Fibroblast of lung (primary cell): ENCODE data around the gene FSHB. TPM values are rescaled to one million over a fixed set of nuclear protein-coding genes. Genes with fewer than 3 reads are reported as not detected.

ENCODE experiments used
- DNase-seq, 2 donors: peaks; one replicate each; pipeline versions ENCODE4 v3.0.0 to v3.0.0-alpha.2; 2010; ENCODE audit warnings: low read depth in 2 of 2
- H2AFZ ChIP-seq: 2 replicates; pipeline ENCODE4 v1.5.1; 2012; ENCODE audit warnings: low read length, control low read depth, inconsistent platforms
- H3K27ac ChIP-seq: 2 replicates; pipeline ENCODE4 v1.5.1; 2011; ENCODE audit warnings: low read length, control low read depth; ENCODE audit not compliant: insufficient read depth
- H3K27me3 ChIP-seq: 2 replicates; pipeline ENCODE4 v1.5.1; 2011; ENCODE audit warnings: mild to moderate bottlenecking, low read length; ENCODE audit not compliant: control insufficient read depth, insufficient read depth
- H3K36me3 ChIP-seq: 2 replicates; pipeline ENCODE4 v1.5.1; 2011; ENCODE audit warnings: low read length; ENCODE audit not compliant: control insufficient read depth, insufficient read depth
- H3K4me1 ChIP-seq: 2 replicates; pipeline ENCODE4 v1.5.1; 2011; ENCODE audit warnings: low read length; ENCODE audit not compliant: control insufficient read depth, insufficient read depth; ENCODE audit errors: extremely low read depth
- H3K4me2 ChIP-seq: 2 replicates; pipeline ENCODE4 v1.5.1; 2011; ENCODE audit warnings: low read length, control low read depth; ENCODE audit not compliant: insufficient read depth; ENCODE audit errors: extremely low read depth
- H3K4me3 ChIP-seq, 4 experiments: fragments of 200-600 bp in 1 of 4; sonication (generic) in 1 of 4; replicated peaks in 1 of 4; 2 replicates each; pipeline ENCODE4 v1.5.1; 2011 to 2016; ENCODE audit warnings: low read length in 4 of 4, low read depth in 3 of 4, mild to moderate bottlenecking in 3 of 4, control low read depth in 2 of 4, inconsistent platforms in 1 of 4, mixed read lengths in 1 of 4; ENCODE audit not compliant: insufficient read depth in 1 of 4; ENCODE audit errors: control extremely low read depth in 1 of 4
- H3K79me2 ChIP-seq: 2 replicates; pipeline ENCODE4 v1.5.1; 2012; ENCODE audit warnings: mild to moderate bottlenecking, low read length, inconsistent platforms; ENCODE audit not compliant: control insufficient read depth, insufficient read depth
- H3K9ac ChIP-seq: 2 replicates; pipeline ENCODE4 v1.5.1; 2011; ENCODE audit warnings: mild to moderate bottlenecking, low read length, control low read depth; ENCODE audit not compliant: insufficient read depth
- H3K9me3 ChIP-seq: 2 replicates; pipeline ENCODE4 v1.5.1; 2012; ENCODE audit warnings: low read depth, low read length; ENCODE audit not compliant: control insufficient read depth, insufficient read depth
- H4K20me1 ChIP-seq: 2 replicates; pipeline ENCODE4 v1.5.1; 2011; ENCODE audit warnings: low read length; ENCODE audit not compliant: control insufficient read depth, insufficient read depth; ENCODE audit errors: extremely low read depth
- EZH2 ChIP-seq: IDR thresholded peaks from 2 replicates; pipeline ENCODE4 v1.5.1; 2012; ENCODE audit warnings: low read length, control low read depth, mild to moderate bottlenecking; ENCODE audit errors: missing control alignments
- polyA plus RNA-seq, 2 donors: library from polyadenylated mRNA; depleted of rRNA in 1 of 2; stranded (reverse) in 1 of 2; unstranded in 1 of 2; fragments of >200 nt; gene quantifications; 2 replicates each; pipeline ENCODE4 v1.2.1, GENCODE V29; 2011 to 2012; ENCODE audit warnings: missing spikeins in 1 of 2
- total RNA-seq: library from RNA; depleted of rRNA; stranded (reverse); fragments of >200 nt; gene quantifications from 2 replicates; pipeline ENCODE4 v1.2.1, GENCODE V29; 2014
- TF ChIP-seq, protein P1 (sequence below), 2 donors: IDR thresholded peaks in 1 of 2; conservative IDR thresholded peaks in 1 of 2; 1 replicate in 1 of 2; 2 replicates in 1 of 2; pipeline ENCODE4 v1.5.1; 2011 to 2012; ENCODE audit warnings: low read length in 2 of 2, control low read depth in 1 of 2, inconsistent platforms in 1 of 2, low read depth in 1 of 2, mild to moderate bottlenecking in 1 of 2

FSHB gene
- total and polyA plus RNA-seq, 2 donors (not counting 1 experiment from before 2014, with no cell fraction given) = not detected

DNA sequence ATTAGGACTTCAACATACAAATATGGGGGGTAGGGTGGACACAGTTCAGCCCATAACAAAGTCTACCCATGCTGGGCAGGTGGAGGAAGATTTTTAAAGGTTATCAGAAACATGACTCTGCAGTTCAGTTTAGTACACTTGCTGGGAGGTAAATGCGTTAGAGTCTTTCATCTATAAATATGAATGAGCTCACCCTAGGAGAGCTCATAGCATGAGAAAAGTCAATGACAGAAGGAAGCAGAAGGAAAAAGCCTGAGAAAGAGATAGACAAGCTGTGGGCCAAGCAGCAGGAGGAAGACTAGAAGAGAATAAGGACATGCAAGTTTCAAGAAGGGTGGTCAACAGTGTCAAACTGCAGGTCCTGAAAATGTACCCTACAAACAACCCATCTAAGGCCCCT lies 27.0 kb upstream of the FSHB start:
- no peaks in the 10 kb centered on the region for H3K9me3 ChIP-seq
- H3K27me3 ChIP-seq = no peaks in the 10 kb centered on the region
- H4K20me1 ChIP-seq = no peaks in the 10 kb centered on the region
- H3K36me3 ChIP-seq = no peaks in the 10 kb centered on the region
- DNase-seq = no peak
- no peaks in the 10 kb centered on the region for H3K4me1 ChIP-seq
- H3K4me2 ChIP-seq = no peak overlapping the region
- TF ChIP-seq EZH2 = no peak
- TF ChIP-seq, protein P1, sequence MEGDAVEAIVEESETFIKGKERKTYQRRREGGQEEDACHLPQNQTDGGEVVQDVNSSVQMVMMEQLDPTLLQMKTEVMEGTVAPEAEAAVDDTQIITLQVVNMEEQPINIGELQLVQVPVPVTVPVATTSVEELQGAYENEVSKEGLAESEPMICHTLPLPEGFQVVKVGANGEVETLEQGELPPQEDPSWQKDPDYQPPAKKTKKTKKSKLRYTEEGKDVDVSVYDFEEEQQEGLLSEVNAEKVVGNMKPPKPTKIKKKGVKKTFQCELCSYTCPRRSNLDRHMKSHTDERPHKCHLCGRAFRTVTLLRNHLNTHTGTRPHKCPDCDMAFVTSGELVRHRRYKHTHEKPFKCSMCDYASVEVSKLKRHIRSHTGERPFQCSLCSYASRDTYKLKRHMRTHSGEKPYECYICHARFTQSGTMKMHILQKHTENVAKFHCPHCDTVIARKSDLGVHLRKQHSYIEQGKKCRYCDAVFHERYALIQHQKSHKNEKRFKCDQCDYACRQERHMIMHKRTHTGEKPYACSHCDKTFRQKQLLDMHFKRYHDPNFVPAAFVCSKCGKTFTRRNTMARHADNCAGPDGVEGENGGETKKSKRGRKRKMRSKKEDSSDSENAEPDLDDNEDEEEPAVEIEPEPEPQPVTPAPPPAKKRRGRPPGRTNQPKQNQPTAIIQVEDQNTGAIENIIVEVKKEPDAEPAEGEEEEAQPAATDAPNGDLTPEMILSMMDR (conservative IDR thresholded peaks at IDR 0.05 in 1 of 2, IDR thresholded peaks at IDR 0.05 in 1 of 2; ENCODE audit: low read depth in 1 of 2, low read length in 2 of 2) = no peak
- H3K79me2 ChIP-seq = no peaks in the 10 kb centered on the region
- no peak overlapping the region for H3K27ac ChIP-seq
- H2AFZ ChIP-seq = no peak overlapping the region
- no peak overlapping the region for H3K9ac ChIP-seq
- no peak overlapping the region for H3K4me3 ChIP-seq

DNA sequence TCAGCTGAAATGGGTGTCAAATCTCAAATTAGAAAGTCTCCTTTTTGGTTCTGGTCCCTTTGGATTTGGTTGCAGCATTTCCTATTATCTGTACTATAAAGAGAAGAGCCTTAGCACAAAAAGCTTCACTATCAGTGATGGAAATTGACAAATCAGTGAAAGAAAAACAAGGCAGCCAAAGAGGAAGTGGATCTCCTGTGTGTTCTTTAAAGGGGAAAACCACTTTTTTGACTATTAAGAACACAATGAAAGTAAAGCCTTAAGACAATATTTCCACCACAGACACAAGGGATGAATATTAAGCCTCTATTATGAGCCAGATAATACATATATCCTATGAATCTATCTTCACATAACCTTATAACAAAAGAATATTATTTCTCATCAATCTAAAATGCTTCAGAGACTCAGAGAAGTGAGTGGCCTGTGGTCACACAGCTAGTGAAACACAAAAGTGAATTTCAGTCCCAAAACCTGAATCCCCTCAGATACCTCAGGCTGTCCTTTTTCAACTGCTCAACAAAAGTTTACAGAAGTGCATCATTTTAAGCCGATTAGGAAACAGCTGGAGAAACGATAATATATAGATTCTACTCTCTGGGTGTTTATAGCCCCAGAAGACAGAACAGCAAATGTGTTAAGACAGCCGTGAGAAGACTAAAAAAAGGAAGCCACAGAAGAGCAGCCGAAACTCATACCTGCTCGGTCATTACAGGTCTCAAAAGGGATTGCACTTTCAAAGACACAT lies 24.4 kb upstream of the FSHB start:
- Histone ChIP-seq H3K79me2 (no peaks in the 10 kb centered on the region), H3K4me3 (no peak overlapping the region), H2AFZ (no peak overlapping the region), H3K27ac (no peak overlapping the region), H3K9ac (no peak overlapping the region), H3K4me2 (no peak overlapping the region), H3K36me3 (no peaks in the 10 kb centered on the region), H4K20me1 (no peaks in the 10 kb centered on the region), H3K4me1 (no peaks in the 10 kb centered on the region), H3K9me3 (no peaks in the 10 kb centered on the region), H3K27me3 (no peaks in the 10 kb centered on the region)
- no peak for DNase-seq
- no peak for TF ChIP-seq EZH2
- TF ChIP-seq, protein P1 (conservative IDR thresholded peaks at IDR 0.05 in 1 of 2, IDR thresholded peaks at IDR 0.05 in 1 of 2; ENCODE audit: low read depth in 1 of 2, low read length in 2 of 2) = no peak

DNA sequence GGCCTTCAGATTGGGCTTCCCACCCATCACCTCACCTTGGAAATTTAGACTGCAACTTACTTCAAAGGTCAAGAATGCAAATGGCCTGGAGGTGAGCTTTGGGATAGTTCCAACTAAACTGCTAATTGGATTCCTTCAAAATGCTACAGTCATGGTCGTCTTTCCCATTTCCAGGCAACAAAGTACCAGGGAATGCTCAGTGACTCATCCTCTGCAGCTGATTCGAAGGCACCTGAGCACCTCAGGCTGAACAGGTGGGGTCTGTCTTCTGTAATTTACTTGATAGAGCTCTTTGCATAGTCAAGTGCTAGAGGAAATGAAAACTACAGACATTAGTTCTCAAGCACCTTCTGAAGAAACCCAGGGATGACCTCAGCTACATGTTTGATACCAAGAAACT lies 20.5 kb upstream of the FSHB start:
- Histone ChIP-seq H4K20me1 (no peaks in the 10 kb centered on the region), H3K79me2 (no peaks in the 10 kb centered on the region), H3K4me2 (no peak overlapping the region), H3K27ac (no peak overlapping the region), H3K4me3 (no peak overlapping the region), H3K9me3 (no peaks in the 10 kb centered on the region), H2AFZ (no peak overlapping the region), H3K27me3 (no peaks in the 10 kb centered on the region), H3K4me1 (no peaks in the 10 kb centered on the region), H3K9ac (no peak overlapping the region), H3K36me3 (no peaks in the 10 kb centered on the region)
- no peak for TF ChIP-seq EZH2
- TF ChIP-seq, protein P1 (conservative IDR thresholded peaks at IDR 0.05 in 1 of 2, IDR thresholded peaks at IDR 0.05 in 1 of 2; ENCODE audit: low read depth in 1 of 2, low read length in 2 of 2) = no peak
- DNase-seq = no peak
